Heart left ventricle (tissue), 13 donors: ENCODE results near the gene MRPS5.

ENCODE experiments used
- CTCF ChIP-seq, 12 donors: fragments of 200-600 bp; sonication (generic) in 4 of 12; IDR thresholded peaks; one replicate each; pipeline versions ENCODE4 v1.5.0 to v1.8.0; 2018 to 2022; ENCODE audit warnings: antibody characterized with exemption in 12 of 12, mild to moderate bottlenecking in 5 of 12
- POLR2A ChIP-seq, 2 donors: fragments of 450-650 bp; IDR thresholded peaks; one replicate each; pipeline ENCODE4 v1.6.1; 2017; ENCODE audit warnings: antibody characterized with exemption in 2 of 2, mild to moderate bottlenecking in 2 of 2, moderate library complexity in 2 of 2
- donor health status: ischemic (EF 13 %, LVEDD 7.1; RV severe dilation, severe dysfunction).
- donor health status: DM: no; HTN: yes; CAD: no.
- donor health status: DM: no; HTN: no; CAD: no.
- donor health status: ischemic (EF 25% LVEDD 6.9; RV normal size, moderate dysfunction).
- donor health status: ischemic (EF 25% LVEDD 5.7; RV mildly dilated, moderate dysfunction).
- donor health status: ischemic (EF 35%, LVEDD 5.7; RV mildly dilated, moderate dysfunction).
- donor health status: nonischemic (EF 11% LVEDD 7.7; RV severe dilation, severe dysfunction).
- donor health status: DM: yes; HTN: yes; CAD: no.
- donor health status: PGD.
- donor health status: ischemic (EF 29% LVEDD 5.4; RV normal size, mild dysfunction).
- donor health status: nonischemic (EF 23%, LVEDD 6.1; RV moderate dilation, normal function).

- TF ChIP-seq CTCF (IDR thresholded peaks at IDR 0.05) (no peak), POLR2A (IDR thresholded peaks at IDR 0.05) (no peak)
Measured at GRCh38 chr2:95050385-95051300, 71.0 kb downstream of the MRPS5 start.
